HepG2 (cell line): Measurements from ENCODE around the gene ANKRD39. TPM values are rescaled to one million over a fixed set of nuclear protein-coding genes. Genes with fewer than 3 reads are reported as not detected.

Experiments
- BCL6 ChIP-seq: IDR thresholded peaks from 2 replicates; pipeline ENCODE4 v1.6.1; 2016; ENCODE audit warnings: missing genetic modification reagents, missing compliant biosample characterization
- BRD4 ChIP-seq: sonication (generic); formaldehyde crosslinking; IDR thresholded peaks from 2 replicates; pipeline ENCODE4 v1.4.0; 2020; ENCODE audit warnings: missing genetic modification reagents
- HOXD1 ChIP-seq: sonication (generic); formaldehyde crosslinking; IDR thresholded peaks from 2 replicates; pipeline ENCODE4 v1.5.0; 2020; ENCODE audit warnings: missing genetic modification reagents
- KDM5A ChIP-seq: fragments of 200-600 bp; sonication (generic); IDR thresholded peaks from 2 replicates; pipeline ENCODE4 v1.7.0; 2018; ENCODE audit warnings: antibody characterized with exemption, mild to moderate bottlenecking, low read length, borderline replicate concordance
- MED13 ChIP-seq: sonication (generic); formaldehyde crosslinking; IDR thresholded peaks from 2 replicates; pipeline ENCODE4 v1.5.0; 2020; ENCODE audit warnings: missing genetic modification reagents
- SIN3B ChIP-seq: fragments of 150-350 bp; IDR thresholded peaks from 2 replicates; pipeline ENCODE4 v1.6.1; 2014; ENCODE audit warnings: low read length
- SP4 ChIP-seq: sonication (generic); formaldehyde crosslinking; IDR thresholded peaks from 2 replicates; pipeline ENCODE4 v1.8.1; 2023; ENCODE audit warnings: mild to moderate bottlenecking, missing genetic modification reagents
- SUZ12 ChIP-seq: fragments of 150-350 bp; IDR thresholded peaks from 2 replicates; pipeline ENCODE4 v1.6.1; 2014; ENCODE audit warnings: low read depth, low read length
- ZBTB39 ChIP-seq: sonication (generic); formaldehyde crosslinking; IDR thresholded peaks from 2 replicates; pipeline ENCODE4 v1.5.0; 2020; ENCODE audit warnings: missing genetic modification reagents
- ZNF446 ChIP-seq: sonication (generic); formaldehyde crosslinking; IDR thresholded peaks from 2 replicates; pipeline ENCODE4 v1.5.0; 2020; ENCODE audit warnings: mild to moderate bottlenecking, missing genetic modification reagents
- ZNF567 ChIP-seq: sonication (generic); formaldehyde crosslinking; IDR thresholded peaks from 2 replicates; pipeline ENCODE4 v1.8.1; 2023; ENCODE audit warnings: mild to moderate bottlenecking, missing genetic modification reagents, borderline replicate concordance
- ZSCAN25 ChIP-seq: sonication (generic); formaldehyde crosslinking; IDR thresholded peaks from 2 replicates; pipeline ENCODE4 v1.8.0; 2022; ENCODE audit warnings: mild to moderate bottlenecking, missing genetic modification reagents
- polyA plus RNA-seq, 8 experiments: library from polyadenylated mRNA; depleted of rRNA in 3 of 8; stranded (reverse) in 7 of 8; unstranded in 1 of 8; fragments of >200 nt; fragmentation: Illumina TruSeq in 4 of 8; extraction: Trizol in 4 of 8; gene quantifications; 2 replicates each; pipeline versions ENCODE4 v1.2.1 to v1.2.3, GENCODE V29; 2011 to 2016; ENCODE audit warnings: low read depth in 4 of 8, missing spikeins in 1 of 8, mixed read lengths in 1 of 8; ENCODE audit not compliant: insufficient read depth in 1 of 8
- total RNA-seq, 5 experiments: library from RNA; depleted of rRNA; stranded (reverse); fragments of >200 nt; fragmentation: Illumina TruSeq; extraction: Trizol; gene quantifications; 2 replicates each; pipeline ENCODE4 v1.2.3, GENCODE V29; 2016; ENCODE audit warnings: low read depth in 1 of 5
- TF ChIP-seq, protein P1 (sequence below): sonication (generic); formaldehyde crosslinking; IDR thresholded peaks from 2 replicates; pipeline ENCODE4 v1.4.0; 2020; ENCODE audit warnings: missing genetic modification reagents
- TF ChIP-seq, protein P2 (sequence below): sonication (generic); formaldehyde crosslinking; IDR thresholded peaks from 2 replicates; pipeline ENCODE4 v1.4.0; 2020; ENCODE audit warnings: mild to moderate bottlenecking, missing genetic modification reagents
- TF ChIP-seq, protein P3 (sequence below): sonication (generic); formaldehyde crosslinking; IDR thresholded peaks from 2 replicates; pipeline ENCODE4 v1.5.0; 2020; ENCODE audit warnings: missing genetic modification reagents, mild to moderate bottlenecking, borderline replicate concordance
- TF ChIP-seq, protein P4 (sequence below), 2 experiments: sonication (generic) in 1 of 2; formaldehyde crosslinking in 1 of 2; IDR thresholded peaks; 2 replicates each; pipeline versions ENCODE4 v1.5.1 to v1.6.1; 2011 to 2020; ENCODE audit warnings: borderline replicate concordance in 1 of 2, low read depth in 1 of 2, low read length in 1 of 2, mild to moderate bottlenecking in 1 of 2, missing genetic modification reagents in 1 of 2, moderate library complexity in 1 of 2
- TF ChIP-seq, protein P5 (sequence below): IDR thresholded peaks from 2 replicates; pipeline ENCODE4 v1.6.1; 2016; ENCODE audit warnings: missing genetic modification reagents, missing compliant biosample characterization

ANKRD39 gene
- total and polyA plus RNA-seq, 2 of the 13 experiments (the other 11 are each of a cell fraction or from before 2014, with no cell fraction given), result 23.2 to 24.8 TPM

DNA sequence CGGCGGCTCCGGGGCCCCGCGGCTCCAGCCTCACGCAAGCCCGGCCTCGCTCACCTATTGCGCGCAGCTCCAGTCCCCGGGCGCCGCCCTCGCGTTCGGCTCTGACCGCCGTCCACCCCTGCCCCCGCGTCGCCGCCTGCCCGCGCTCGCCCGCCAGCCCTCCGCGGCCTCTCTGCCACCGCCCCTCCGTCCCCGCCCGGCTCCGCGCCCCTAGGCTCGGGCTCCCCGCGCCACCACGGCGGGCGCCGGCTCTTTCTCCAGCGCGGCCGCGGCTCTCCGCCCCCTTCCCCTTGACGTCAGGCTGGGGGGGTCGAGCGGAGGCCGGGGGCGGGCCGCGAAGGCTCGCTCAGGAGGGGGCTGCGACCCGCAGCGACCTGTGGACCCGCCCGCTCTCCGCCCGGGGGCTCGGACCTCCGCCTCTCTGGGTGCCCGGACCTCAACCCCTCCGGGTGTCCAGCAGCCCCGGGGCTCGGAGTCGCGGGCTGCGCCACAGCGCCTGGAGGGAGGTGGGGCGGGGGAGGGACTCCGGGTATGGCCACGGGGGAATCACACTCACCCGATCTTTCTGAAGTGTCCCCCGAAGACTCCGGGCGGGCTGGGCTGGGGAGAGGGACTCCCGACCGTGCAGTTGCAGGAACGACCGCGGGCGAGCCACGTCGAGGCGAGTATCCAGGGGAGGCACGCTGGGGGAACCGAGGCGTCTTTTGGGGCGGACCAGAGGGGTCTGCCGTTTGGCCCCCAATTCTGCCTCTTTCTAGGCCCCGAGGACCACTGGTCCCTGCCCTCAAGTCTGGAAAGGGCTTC lies 12.2 kb upstream of the ANKRD39 start, which contains the start of gene SEMA4C (continued):
- no peak for TF ChIP-seq ZBTB39 (CRISPR knock-in tag)
- TF ChIP-seq KDM5A, result no peak; the same call in 1 of the 2 replicates
- no peak for TF ChIP-seq BRD4
- no peak for TF ChIP-seq MED13 (CRISPR knock-in tag)
- no peak for TF ChIP-seq ZNF567 (CRISPR knock-in tag)
- peak; percentile 14; the same call in 1 of the 2 replicates for TF ChIP-seq ZNF446 (CRISPR knock-in tag)
- TF ChIP-seq, protein P1, sequence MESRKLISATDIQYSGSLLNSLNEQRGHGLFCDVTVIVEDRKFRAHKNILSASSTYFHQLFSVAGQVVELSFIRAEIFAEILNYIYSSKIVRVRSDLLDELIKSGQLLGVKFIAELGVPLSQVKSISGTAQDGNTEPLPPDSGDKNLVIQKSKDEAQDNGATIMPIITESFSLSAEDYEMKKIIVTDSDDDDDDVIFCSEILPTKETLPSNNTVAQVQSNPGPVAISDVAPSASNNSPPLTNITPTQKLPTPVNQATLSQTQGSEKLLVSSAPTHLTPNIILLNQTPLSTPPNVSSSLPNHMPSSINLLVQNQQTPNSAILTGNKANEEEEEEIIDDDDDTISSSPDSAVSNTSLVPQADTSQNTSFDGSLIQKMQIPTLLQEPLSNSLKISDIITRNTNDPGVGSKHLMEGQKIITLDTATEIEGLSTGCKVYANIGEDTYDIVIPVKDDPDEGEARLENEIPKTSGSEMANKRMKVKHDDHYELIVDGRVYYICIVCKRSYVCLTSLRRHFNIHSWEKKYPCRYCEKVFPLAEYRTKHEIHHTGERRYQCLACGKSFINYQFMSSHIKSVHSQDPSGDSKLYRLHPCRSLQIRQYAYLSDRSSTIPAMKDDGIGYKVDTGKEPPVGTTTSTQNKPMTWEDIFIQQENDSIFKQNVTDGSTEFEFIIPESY (CRISPR knock-in tag), result no peak
- TF ChIP-seq, protein P2, sequence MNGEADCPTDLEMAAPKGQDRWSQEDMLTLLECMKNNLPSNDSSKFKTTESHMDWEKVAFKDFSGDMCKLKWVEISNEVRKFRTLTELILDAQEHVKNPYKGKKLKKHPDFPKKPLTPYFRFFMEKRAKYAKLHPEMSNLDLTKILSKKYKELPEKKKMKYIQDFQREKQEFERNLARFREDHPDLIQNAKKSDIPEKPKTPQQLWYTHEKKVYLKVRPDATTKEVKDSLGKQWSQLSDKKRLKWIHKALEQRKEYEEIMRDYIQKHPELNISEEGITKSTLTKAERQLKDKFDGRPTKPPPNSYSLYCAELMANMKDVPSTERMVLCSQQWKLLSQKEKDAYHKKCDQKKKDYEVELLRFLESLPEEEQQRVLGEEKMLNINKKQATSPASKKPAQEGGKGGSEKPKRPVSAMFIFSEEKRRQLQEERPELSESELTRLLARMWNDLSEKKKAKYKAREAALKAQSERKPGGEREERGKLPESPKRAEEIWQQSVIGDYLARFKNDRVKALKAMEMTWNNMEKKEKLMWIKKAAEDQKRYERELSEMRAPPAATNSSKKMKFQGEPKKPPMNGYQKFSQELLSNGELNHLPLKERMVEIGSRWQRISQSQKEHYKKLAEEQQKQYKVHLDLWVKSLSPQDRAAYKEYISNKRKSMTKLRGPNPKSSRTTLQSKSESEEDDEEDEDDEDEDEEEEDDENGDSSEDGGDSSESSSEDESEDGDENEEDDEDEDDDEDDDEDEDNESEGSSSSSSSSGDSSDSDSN (CRISPR knock-in tag), result peak; percentile 80; the same call in 1 of the 2 replicates
- TF ChIP-seq ZSCAN25 (CRISPR knock-in tag), result no peak; the same call in none of the 2 replicates
- TF ChIP-seq, protein P3, sequence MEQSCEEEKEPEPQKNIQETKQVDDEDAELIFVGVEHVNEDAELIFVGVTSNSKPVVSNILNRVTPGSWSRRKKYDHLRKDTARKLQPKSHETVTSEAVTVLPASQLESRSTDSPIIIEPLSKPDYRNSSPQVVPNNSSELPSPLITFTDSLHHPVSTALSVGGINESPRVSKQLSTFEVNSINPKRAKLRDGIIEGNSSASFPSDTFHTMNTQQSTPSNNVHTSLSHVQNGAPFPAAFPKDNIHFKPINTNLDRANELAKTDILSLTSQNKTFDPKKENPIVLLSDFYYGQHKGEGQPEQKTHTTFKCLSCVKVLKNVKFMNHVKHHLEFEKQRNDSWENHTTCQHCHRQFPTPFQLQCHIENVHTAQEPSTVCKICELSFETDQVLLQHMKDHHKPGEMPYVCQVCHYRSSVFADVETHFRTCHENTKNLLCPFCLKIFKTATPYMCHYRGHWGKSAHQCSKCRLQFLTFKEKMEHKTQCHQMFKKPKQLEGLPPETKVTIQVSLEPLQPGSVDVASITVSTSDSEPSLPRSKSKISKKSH (CRISPR knock-in tag), result no peak; the same call in 1 of the 2 replicates
- TF ChIP-seq HOXD1 (CRISPR knock-in tag), result no peak
- TF ChIP-seq SP4 (CRISPR knock-in tag), result peak; percentile 57; the same call in 1 of the 2 replicates
- TF ChIP-seq, protein P4, sequence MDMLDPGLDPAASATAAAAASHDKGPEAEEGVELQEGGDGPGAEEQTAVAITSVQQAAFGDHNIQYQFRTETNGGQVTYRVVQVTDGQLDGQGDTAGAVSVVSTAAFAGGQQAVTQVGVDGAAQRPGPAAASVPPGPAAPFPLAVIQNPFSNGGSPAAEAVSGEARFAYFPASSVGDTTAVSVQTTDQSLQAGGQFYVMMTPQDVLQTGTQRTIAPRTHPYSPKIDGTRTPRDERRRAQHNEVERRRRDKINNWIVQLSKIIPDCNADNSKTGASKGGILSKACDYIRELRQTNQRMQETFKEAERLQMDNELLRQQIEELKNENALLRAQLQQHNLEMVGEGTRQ (IDR thresholded peaks at IDR 0.05; ENCODE audit: low read depth, low read length), result no peak
- TF ChIP-seq, protein P4 (CRISPR knock-in tag; IDR thresholded peaks at IDR 0.05; ENCODE audit: borderline replicate concordance), result no peak
- no peak for TF ChIP-seq SIN3B
- TF ChIP-seq SUZ12, result no peak
- TF ChIP-seq BCL6, result 0 out of 2 replicates have a peak, but pooled peaks have one; percentile 22
- TF ChIP-seq, protein P5, sequence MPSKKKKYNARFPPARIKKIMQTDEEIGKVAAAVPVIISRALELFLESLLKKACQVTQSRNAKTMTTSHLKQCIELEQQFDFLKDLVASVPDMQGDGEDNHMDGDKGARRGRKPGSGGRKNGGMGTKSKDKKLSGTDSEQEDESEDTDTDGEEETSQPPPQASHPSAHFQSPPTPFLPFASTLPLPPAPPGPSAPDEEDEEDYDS (CRISPR knock-in tag), result peak; percentile 52
